GM18499 (cell line): ENCODE results near the gene ZNF333.
"Not testable (repeated sequence)": the region's sequence is repeated elsewhere in the genome, so short reads cannot be mapped to it uniquely, and the experiment has no call there.

Source experiments
- ATAC-seq: cut with Tn5 transposase; IDR thresholded peaks from one replicate; pipeline ENCODE4 v1.9.1; 2021; ENCODE audit warnings: moderate number of reproducible peaks; ENCODE audit not compliant: insufficient read depth, unreplicated experiment

The ZNF333 gene

DNA sequence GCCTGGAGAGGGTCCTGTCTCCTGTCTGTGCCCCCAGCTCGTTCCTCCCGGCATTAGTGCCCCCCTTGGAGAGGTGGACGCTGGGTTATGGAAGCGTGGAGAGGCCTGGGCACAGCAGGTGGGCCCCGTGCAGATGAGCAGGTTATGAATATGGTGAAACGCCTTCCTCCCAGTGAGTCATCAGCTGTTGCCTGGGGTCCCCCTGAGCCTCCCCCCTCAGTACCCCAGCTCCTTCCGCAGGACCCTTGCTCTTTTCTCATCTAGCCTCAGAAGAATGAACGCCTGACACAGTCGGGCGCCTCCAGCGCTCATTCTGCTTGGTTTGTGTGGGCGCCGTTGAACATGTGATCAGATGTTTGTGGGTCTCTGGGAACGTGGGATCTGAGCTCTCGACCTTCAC lies 76.0 kb downstream of the ZNF333 start:
- ATAC-seq, result not testable (repeated sequence)

DNA sequence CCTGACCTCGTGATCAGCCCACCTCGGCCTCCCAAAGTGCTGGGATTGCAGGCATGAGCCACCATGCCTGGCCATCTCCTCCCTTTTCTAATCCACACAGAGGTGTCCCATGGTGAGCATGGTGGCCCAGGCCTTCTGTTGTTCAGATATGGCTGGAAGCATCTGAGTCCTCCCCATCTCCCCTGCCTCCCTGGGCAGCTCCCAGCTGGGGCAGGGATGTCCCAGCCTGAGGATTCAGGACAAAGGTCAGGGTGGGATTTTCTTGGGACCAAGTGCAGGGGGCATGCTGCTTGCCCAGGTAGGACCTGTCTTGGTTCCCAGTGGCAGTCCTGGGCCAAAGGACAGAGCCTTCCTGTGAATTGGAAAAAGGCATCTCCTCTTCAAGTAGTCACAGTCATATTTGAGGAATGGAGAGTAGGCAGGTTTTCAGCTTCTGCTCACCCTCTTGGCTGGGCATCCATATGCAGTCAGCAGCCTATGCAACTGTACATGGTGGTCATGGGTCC lies 77.7 kb downstream of the ZNF333 start:
- no peak for ATAC-seq

DNA sequence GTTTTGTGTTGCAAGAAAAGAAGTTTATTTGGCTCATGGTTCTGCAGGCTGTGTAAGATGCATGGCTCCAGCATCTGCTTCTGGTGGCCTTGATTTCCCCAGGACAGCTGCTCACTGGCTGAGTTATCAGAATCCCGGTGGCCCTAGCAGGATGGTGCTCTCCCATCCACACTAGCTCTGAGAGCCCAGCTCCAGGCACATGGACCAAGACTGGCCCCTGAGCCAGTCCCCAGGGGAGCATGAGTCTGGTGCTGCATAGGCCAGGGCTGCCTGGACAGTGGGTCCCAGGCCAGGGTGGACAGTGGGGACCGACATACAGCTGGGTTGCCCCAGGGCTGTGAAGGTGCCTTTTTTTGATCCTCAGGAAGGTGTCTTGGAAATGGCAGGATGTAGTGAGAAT lies 78.2 kb downstream of the ZNF333 start:
- no peak for ATAC-seq

DNA sequence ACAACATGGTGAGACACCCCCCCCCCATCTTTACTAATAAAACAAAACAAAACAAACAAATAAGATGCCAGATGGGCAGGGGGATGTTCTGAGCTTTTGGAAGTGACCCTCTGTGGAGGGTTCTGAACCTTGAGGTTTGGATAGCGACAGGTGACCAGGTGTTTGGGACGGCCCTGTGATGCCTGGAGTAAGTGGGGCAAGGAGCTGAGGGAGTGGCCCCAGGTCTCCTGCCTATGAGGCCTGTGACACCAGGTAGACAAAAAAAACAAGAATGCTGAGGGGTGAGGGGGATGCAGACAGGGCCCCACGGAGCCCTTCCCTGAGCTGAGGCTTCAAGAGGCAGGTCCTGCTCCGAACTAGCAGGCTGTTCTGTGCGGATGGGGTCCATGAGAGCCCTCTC lies 79.4 kb downstream of the ZNF333 start:
- no peak for ATAC-seq

DNA sequence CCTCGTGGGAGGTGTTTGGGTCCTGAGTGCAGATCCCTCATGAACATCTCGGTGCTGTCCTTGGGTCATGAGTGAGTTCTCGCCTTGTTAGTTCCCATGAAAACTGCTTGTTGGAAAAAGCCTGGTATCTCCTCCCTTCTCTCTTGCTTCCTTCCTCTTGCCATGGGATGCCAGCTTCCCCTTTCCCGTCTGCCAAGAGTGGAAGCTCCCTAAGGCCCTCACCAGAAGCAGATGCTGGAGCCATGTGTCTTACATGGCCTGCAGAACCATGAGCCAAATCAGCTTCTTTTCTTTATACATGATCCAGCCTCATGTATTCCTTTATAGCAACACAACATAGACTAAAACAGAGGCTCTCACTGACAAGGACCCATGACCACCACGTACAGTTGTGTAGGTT lies 80.3 kb downstream of the ZNF333 start:
- no peak for ATAC-seq

DNA sequence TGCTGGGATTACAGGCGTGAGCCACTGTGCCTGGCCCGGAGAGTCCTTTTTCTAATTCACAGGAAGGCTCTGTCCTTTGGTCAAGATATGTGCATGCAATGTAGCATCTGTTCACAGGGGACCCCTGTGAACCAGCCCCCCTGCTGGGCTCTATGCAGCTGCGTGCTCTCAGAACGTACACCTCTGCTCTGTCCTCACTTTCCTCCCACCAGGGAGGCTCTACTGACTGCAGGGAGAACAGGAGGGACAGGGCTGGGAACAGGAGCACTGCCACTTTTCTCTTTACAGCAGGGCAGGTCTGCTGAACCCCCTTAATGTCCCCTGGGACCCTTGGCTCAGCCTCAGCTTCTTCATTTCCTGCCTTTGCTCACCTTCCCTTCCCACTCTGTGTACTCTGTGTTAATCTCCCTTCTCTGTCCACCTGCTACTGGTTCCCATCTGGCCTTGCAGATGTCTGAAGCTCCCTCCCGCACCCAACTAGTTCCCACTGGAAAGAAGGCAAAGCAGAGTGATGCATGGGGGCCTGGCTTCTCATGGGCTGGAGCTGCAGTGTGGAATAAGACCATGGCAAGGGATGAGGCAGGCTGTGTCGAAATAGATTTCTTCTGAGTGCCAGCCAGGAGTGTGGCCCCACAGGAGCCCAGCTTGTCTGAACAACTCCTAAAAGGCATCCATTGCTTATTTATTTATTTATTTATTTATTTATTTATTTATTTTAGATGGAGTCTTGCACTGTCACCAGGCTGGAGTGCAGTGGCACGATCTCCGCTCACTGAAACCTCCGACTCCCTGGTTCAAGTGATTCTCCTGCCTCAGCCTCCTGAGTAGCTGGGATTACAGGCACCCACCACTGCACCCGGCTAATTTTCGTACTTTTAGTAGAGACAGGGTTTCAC lies 81.3 kb downstream of the ZNF333 start:
- ATAC-seq, result no peak

DNA sequence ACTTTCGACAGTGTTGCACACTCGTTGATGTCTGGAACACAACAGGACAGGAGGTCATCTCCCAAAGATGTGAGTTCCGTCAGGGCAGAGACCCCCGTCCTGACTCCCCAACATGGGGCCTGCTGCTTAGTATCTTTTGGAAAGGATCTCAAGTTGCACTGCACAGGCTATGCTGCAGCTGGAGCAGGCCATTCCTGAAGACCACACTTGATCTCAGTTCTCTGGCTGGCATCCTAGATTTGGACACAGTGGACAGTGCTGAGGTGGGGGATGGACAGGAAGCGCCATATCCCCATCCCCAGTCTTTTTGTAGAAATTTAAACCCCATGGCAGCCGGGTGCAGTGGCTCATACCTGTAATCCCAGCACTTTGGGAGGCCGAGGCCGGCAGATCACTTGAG lies 82.6 kb downstream of the ZNF333 start:
- no peak for ATAC-seq

DNA sequence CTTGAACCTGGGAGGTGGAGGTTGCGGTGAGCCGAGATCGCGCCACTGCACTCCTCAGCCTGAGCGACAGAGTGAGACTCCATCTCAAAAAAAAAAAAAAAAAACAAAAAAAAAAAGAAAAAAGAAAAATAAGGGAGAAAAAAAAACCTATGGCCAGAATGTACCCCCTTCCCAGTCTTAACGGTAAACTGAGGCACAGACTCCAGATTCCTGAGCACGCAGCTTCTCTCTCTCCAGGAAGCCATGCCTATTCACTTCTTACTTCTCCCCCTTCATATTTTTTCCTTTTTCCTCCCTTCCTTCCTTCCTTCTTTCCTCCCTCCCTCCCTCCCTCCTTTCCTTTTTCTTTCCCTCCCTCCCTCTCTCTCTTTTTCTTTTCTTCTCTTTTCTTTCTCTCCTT lies 83.1 kb downstream of the ZNF333 start:
- ATAC-seq, result no peak

DNA sequence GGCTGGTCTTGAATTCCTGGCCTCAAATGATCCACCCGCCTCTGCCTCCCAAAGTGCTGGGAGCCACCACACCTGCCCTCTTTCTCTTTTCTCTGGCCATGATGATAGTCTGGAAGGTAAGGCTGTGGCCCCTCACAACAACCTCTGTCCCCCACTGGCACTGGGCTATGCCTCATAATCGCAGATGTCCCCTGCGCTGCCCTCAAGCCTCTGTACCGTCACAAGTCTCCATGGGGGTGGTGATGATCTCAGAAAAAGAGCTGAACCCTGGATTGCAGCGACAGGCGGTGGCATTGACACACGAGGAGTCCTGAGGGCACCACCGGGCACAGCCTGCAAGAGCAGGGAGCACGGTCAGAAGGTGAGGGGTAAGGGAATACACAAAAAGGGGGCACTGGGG lies 83.9 kb downstream of the ZNF333 start:
- ATAC-seq, result not testable (repeated sequence)

DNA sequence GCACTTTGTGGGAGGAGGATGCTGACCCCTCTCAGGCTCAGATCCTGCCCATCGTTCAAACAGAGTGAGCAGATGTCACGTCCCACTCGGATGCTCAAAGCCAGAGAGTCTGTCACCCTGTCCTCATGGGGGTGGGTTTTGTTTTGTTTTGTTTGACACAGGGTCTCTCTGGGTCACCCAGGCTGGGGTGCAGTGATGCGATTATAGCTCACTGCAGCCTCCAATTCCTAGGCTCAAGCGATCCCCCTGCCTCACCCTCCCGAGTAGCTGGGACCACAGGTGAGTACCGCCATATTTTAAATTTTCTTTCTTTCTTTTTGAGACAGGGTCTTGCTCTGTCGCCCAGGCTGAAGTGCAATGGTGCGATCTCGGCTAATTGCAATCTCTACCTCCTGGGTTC lies 84.5 kb downstream of the ZNF333 start:
- ATAC-seq, result no peak

DNA sequence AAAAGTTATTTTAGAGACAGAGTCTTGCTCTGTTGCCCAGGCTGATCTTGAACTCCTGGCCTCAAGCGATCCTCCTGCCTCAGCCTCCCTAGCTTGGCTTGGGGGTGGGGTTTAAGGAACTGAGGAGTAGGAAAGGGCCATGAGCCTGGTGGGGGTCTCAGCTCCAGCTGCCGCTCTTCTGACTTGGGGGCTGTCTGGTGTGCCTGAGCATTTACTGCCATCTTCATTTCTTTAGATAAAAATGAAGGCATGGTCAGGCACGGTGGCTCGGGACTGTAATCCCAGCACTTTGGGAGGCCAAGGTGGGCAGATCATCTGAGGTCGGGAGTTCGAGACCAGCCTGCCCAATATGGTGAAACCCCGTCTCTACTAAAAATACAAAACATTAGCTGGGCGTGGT lies 85.5 kb downstream of the ZNF333 start:
- ATAC-seq, result not testable (repeated sequence)

DNA sequence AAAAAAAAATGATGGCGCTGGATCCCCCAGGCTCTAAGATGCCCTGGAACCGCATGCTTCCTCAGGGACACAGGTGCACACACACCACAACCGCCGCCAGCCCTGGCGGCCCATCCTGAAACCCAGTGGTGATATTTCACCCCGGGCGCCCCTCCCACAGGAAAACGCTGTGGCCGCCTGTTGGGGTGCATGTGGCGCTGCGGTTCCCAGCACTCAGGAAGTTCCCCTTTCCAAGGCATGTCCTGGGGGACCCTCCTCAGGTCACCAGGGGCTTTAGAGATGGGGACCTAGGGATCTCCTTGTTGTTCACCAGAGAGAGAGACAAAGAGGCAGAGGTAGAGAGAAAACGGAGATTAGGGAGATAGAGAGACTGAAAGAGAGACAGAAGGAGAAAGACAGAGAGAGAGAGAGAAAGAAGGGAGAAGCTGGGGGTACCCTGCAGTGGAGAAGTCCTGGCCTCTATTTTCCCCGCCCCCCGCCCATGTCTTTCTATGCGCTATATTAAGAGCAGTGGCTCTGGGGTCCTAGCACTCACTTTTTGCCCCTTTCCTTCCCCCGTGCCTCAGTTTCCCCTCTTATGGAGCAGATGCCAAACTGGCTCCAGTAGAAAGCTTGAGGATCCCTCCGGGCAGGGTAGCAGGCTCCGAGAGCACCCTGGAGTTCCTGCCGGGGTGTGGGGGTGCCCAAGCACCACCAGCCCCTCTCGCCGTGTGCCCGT lies 86.2 kb downstream of the ZNF333 start:
- ATAC-seq, result no peak

DNA sequence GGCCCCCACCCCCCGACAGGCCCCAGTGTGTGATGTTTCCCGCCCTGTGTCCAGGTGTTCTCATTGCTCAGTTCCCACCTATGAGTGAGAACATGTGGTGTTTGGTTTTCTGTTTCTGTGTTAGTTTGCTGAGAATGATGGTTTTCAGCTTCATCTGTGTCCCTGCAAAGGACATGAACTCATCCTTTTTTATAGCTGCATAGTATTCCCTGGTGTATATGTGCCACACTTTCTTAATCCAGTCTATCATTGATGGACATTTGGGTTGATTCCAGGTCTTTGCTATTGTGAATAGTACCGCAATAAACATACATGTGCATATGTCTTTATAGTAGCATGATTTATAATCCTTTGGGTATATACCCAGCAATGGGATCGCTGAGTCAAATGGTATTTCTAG lies 87.8 kb downstream of the ZNF333 start:
- ATAC-seq, result not testable (repeated sequence)

DNA sequence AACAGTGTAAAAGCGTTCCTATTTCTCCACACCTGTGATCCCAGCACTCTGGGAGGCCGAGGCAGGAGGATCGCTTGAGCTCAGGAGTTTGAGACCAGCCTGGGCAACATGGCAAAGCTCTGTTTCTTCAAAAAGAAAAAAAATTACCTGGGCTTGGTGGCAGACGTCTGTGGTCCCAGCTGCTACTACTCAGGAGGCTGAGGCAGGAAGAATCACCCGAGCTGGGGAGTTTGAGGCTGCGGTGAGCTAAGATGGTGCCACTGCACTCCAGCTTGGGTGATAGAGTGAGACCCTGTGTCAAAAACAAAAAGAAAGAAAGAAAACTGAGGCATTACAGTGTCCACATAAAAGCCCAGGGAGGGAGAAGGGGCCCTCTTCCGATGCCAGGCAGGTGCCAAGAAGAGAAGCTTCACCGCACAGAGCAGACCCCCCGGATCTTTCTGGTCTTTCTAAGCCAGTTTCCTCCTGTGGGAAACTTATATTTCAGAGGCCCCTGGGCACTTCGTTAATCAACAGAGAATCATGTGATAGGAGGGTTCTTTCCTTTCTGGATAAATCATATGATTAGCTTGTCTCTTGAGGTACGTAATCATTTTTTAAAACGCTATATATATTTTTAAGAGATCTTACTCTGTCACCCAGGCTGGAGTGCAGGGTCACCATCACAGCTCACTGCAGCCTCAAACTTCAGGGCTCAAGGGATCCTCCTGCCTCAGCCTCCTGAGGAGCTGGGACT lies 88.4 kb downstream of the ZNF333 start, which contains the start of gene ADGRE2:
TSS of gene ADGRE2 (minus strand) at position 451 of the 736 bp plus-strand sequence. CDS start 1,804 bp downstream, outside the sequence.
- not testable (repeated sequence) for ATAC-seq

DNA sequence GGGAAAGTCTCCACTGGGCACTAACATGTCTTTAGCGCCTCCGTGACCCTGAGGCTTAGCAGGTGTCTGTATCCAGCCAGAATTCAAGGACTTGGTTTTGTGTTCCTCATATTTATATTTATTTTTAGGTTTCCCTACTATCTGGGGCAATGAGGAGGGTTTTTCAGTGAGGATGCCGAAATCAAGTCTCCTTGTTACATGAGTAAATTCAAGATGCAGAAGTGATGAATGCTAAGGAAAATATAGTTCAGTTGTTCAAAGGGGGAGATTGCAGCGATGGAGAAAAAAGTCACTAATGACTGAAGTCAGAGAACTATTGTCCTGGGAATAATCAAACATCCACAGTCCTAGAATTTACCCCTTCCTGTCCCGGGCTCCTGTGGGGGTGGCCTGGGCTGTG lies 89.3 kb downstream of the ZNF333 start:
- no peak for ATAC-seq

DNA sequence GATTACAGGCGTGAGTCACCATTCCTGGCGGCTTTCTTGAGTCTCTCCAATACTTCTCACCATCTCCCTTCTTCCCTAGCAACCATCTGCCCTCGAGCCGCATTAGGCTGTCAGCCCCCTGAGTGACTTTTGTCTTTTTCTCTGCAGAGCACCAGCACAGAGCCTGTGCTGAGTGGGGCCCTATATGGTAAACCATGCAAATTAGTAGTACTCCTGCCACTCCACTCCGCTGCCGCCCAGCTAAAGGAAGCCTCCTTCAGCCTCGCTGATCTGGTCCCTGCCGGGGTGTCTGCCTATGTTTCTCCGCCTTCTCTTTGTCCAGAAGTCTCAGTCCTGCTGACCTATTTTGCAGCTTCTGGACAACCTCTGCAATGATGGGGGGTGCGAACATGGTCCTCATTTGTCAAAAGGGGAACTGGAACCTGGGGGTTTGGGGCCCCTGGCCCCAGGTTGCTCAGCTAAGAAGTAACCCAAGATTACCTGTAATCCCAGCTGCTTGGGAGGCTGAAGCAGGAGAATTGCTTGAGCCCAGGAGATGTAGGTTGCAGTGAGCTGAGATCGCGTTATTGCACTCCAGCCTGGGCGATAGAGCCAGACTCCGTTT lies 90.9 kb downstream of the ZNF333 start:
- ATAC-seq, result not testable (repeated sequence)

DNA sequence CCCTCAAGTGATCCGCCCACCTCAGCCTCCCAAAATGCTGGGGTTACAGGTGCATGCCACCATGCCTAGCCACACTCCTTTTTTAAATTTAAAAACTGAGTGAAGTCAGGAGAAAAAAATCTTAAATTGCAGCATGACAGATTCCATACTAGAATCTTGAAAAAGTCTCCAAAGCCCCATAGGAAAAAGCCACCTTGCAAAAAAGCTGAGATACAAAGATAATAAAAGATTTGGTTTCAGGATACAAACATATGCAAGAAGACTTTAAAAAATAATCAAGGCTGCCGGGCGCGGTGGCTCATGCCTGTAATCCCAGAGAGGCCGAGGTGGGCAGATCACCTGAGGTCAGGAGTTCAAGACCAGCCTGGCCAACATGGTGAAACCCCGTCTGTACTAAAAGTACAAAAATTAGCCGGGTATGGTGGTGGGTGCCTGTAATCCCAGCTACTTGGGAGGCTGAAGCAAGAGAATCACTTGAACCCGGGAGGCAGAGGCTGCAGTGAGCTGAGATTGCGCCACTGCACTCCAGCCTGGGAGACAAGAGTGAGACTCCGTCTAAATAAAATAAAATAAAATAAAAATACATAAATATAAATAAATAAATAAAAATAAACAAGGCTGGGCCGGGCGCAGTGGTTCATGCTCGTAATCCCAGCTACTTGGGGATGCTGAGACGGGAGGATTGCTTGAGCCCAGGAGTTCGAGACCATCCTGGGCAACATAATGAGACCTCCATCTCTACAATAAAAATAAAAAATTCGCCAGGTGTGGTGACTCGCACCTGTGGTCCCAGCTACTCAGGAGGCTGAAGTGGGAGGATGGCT lies 92.1 kb downstream of the ZNF333 start:
- ATAC-seq, result not testable (repeated sequence)

DNA sequence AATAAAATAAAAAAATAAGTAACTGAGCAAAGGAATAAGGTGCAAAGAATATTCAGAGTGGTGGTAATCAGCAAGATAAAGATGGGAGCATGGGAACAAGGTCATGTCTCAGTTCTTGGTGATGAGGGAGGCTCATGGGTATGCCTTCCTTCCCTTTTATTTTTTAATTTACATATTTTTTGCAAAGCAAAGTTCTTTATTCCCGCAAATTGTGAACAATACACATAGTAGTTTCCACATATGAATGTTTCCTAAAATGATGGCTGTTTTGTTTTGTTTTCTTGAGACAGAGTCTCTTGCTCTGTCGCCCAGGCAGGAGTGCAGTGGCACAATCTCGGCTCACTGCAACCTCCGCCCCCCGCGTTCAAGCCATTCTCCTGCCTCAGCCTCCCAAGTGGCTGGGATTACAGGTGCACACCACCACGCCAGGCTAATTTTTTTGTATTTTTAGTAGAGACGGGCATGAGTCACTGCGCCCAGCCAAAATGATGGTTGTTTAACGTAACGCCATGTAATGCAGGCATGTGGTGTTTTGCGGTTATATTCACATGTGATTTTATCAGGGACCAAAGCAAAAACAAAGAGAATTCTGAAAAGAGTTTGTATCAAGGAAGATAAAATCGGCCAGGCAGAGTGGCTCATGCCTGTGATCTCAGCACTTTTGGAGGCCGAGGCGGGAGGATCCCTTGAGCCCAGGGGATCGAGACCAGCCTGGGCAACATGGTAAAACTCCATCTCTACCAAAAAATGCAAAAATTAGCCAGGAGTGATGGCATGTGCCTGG lies 93.0 kb downstream of the ZNF333 start:
- ATAC-seq, result no peak
